ENCODE measurements around the gene SRGAP2.
"Not testable (repeated sequence)": the region's sequence is repeated elsewhere in the genome, so short reads cannot be mapped to it uniquely, and the experiment has no call there.

- not testable (repeated sequence) for TF ChIP-seq CTCF (IDR thresholded peaks at IDR 0.05); ZFX (IDR thresholded peaks at IDR 0.05; ENCODE audit: borderline replicate concordance)
Observed at GRCh38 chr1:206210802-206211201, 7.5 kb downstream of the SRGAP2 start.

Data from 22Rv1 (cell line).